B cell (primary cell): Measurements from ENCODE around the gene AGXT.

Experiments used
- CTCF ChIP-seq: fragments of 200-600 bp; IDR thresholded peaks from one replicate; pipeline ENCODE4 v1.8.0; 2022; ENCODE audit warnings: antibody characterized with exemption, mild to moderate bottlenecking
- EZH2 ChIP-seq: IDR thresholded peaks from 2 replicates; pipeline ENCODE4 v1.6.1; 2012; ENCODE audit warnings: borderline replicate concordance, low read depth, mild to moderate bottlenecking, moderate library complexity, low read length; ENCODE audit not compliant: insufficient read depth, poor library complexity, severe bottlenecking

DNA sequence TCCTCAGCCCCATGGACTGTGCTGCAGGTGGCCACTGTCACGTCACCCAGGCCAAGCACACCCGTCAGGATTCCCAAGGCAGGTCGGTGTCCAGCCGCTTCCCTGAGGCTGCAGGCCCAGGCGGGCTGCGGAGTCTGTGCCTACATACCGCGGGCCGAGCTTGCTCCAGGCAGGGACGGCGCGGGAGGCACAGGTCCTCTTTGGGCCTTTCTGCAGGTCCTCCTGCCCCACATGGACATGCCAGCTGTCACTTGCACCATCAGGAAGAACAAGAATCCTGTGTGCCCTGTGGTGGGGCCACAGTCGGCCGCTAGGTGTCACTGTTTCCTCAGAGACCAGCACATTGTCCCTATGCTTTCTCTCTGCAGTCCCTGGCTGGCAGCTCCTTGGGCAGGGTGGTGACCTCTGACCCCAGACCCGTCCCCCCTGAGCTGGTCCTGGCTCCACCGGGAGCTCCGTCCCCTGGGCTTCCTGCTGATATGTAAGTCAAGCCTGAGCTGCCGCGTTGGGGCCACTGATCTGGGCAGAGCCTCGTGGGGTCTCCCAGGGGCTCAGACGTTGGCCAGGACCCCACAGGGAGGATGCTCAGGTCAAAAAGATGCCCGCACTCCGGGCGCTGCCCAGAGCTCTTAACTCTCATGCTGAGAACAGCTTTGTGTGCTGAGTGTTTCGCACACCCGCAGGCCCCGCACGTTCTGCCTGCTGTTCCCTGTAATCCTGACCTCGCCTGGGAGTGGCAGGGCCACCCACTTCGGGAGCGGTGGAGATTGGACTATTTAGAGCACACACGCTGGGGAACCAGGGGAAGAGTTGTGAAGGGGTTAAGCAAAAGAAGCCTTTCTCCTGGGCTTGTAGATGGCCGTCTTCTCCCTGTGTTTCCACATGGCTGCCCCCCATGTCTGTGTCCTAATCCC is 17.3 kb upstream of the AGXT start:
- TF ChIP-seq CTCF (peak; percentile 95), EZH2 (no peak)
